Liver (tissue), 9 donors: ENCODE measurements around the gene PDYN. TPM values are rescaled to one million over a fixed set of nuclear protein-coding genes. Genes with fewer than 3 reads are reported as not detected.

Experiments used
- DNase-seq: peaks from one replicate; pipeline ENCODE4 v3.0.0-alpha.2; 2017; ENCODE audit warnings: low spot score
- H3K27ac ChIP-seq, 2 donors: one replicate each; pipeline ENCODE4 v1.7.0; 2013; ENCODE audit warnings: inconsistent platforms in 2 of 2, low read length in 2 of 2, control low read depth in 1 of 2, low read depth in 1 of 2, mild to moderate bottlenecking in 1 of 2
- H3K27me3 ChIP-seq, 4 donors: one replicate each; pipeline versions ENCODE4 v1.6.1 to v1.7.0; 2013; ENCODE audit warnings: low read length in 3 of 4, inconsistent platforms in 1 of 4, mild to moderate bottlenecking in 1 of 4, moderate library complexity in 1 of 4; ENCODE audit not compliant: control insufficient read depth in 4 of 4, insufficient read depth in 4 of 4
- H3K36me3 ChIP-seq, 4 donors: one replicate each; pipeline versions ENCODE4 v1.6.1 to v1.7.0; 2013; ENCODE audit warnings: low read length in 3 of 4, mild to moderate bottlenecking in 3 of 4, low read depth in 1 of 4, moderate library complexity in 1 of 4; ENCODE audit not compliant: control insufficient read depth in 4 of 4, insufficient read depth in 3 of 4
- H3K4me1 ChIP-seq, 4 donors: one replicate each; pipeline versions ENCODE4 v1.6.1 to v1.7.0; 2013; ENCODE audit warnings: low read length in 3 of 4, mild to moderate bottlenecking in 3 of 4, moderate library complexity in 1 of 4; ENCODE audit not compliant: control insufficient read depth in 4 of 4, insufficient read depth in 4 of 4
- H3K4me3 ChIP-seq, 3 donors: one replicate each; pipeline versions ENCODE4 v1.6.1 to v1.7.0; 2013; ENCODE audit warnings: low read length in 3 of 3, control low read depth in 1 of 3, low read depth in 1 of 3, mild to moderate bottlenecking in 1 of 3
- H3K9ac ChIP-seq, 2 donors: one replicate each; pipeline ENCODE4 v1.7.0; 2013; ENCODE audit warnings: low read length in 2 of 2, mild to moderate bottlenecking in 2 of 2, moderate library complexity in 2 of 2, control low read depth in 1 of 2, low read depth in 1 of 2
- H3K9me3 ChIP-seq, 4 donors: one replicate each; pipeline versions ENCODE4 v1.6.1 to v1.7.0; 2013; ENCODE audit warnings: low read length in 3 of 4; ENCODE audit not compliant: control insufficient read depth in 4 of 4
- ATF3 ChIP-seq: IDR thresholded peaks from 2 replicates; pipeline ENCODE4 v1.6.1; 2016; ENCODE audit warnings: antibody characterized with exemption
- FOXA1 ChIP-seq: IDR thresholded peaks from 2 replicates; pipeline ENCODE4 v1.6.1; 2016; ENCODE audit warnings: antibody characterized with exemption
- FOXA2 ChIP-seq: IDR thresholded peaks from 2 replicates; pipeline ENCODE4 v1.6.1; 2016; ENCODE audit warnings: antibody characterized with exemption
- GABPA ChIP-seq, 2 donors: IDR thresholded peaks in 1 of 2; conservative IDR thresholded peaks in 1 of 2; 2 replicates each; pipeline ENCODE4 v1.6.1; 2016; ENCODE audit warnings: antibody characterized with exemption in 2 of 2, mild to moderate bottlenecking in 1 of 2, moderate library complexity in 1 of 2
- HNF4A ChIP-seq, 2 donors: conservative IDR thresholded peaks; 2 replicates each; pipeline ENCODE4 v1.6.1; 2016; ENCODE audit warnings: antibody characterized with exemption in 2 of 2, mild to moderate bottlenecking in 2 of 2
- HNF4G ChIP-seq: IDR thresholded peaks from 2 replicates; pipeline ENCODE4 v1.6.1; 2016; ENCODE audit warnings: antibody characterized with exemption
- MAX ChIP-seq: IDR thresholded peaks from 2 replicates; pipeline ENCODE4 v1.6.1; 2016; ENCODE audit warnings: antibody characterized with exemption
- NR2F2 ChIP-seq: IDR thresholded peaks from 2 replicates; pipeline ENCODE4 v1.6.1; 2016; ENCODE audit warnings: antibody characterized with exemption
- RAD21 ChIP-seq, 2 donors: IDR thresholded peaks; 2 replicates each; pipeline ENCODE4 v1.6.1; 2016; ENCODE audit warnings: antibody characterized with exemption in 2 of 2, mild to moderate bottlenecking in 2 of 2
- RXRA ChIP-seq, 2 donors: IDR thresholded peaks; 2 replicates each; pipeline ENCODE4 v1.6.1; 2017 to 2018; ENCODE audit warnings: antibody characterized with exemption in 2 of 2, mild to moderate bottlenecking in 1 of 2
- SP1 ChIP-seq: IDR thresholded peaks from 2 replicates; pipeline ENCODE4 v1.6.1; 2018; ENCODE audit warnings: antibody characterized with exemption, mild to moderate bottlenecking
- TAF1 ChIP-seq: conservative IDR thresholded peaks from 2 replicates; pipeline ENCODE4 v1.6.1; 2016; ENCODE audit warnings: antibody characterized with exemption, mild to moderate bottlenecking
- YY1 ChIP-seq: IDR thresholded peaks from 2 replicates; pipeline ENCODE4 v1.6.1; 2016; ENCODE audit warnings: antibody characterized with exemption, mild to moderate bottlenecking
- WGBS: extraction: QIAGEN DNeasy Blood & Tissue Kit; methylation state at CpG from one replicate; pipeline ENCODE4 v1.1.7; 2013; 5-methylcytosine and 5-hydroxymethylcytosine counted together
- polyA plus RNA-seq, 2 donors: library from polyadenylated mRNA; stranded (reverse) in 1 of 2; unstranded in 1 of 2; fragments of 200-250 nt in 1 of 2; fragments of >200 nt in 1 of 2; fragmentation: Nextera tagmentation in 1 of 2; extraction: Ambion mirVana in 1 of 2; gene quantifications; one replicate each; pipeline versions ENCODE4 v1.2.1 to v1.2.3, GENCODE V29; 2013 to 2015
- total RNA-seq, 2 donors: library from RNA; depleted of rRNA; stranded (reverse); fragments of >200 nt; gene quantifications; one replicate each; pipeline ENCODE4 v1.2.3, GENCODE V29; 2014
- TF ChIP-seq, protein P1 (sequence below): fragments of 150-350 bp; IDR thresholded peaks from 2 replicates; pipeline ENCODE4 v1.5.1; 2017; ENCODE audit warnings: improper control_type of control experiment, low read depth, low read length; ENCODE audit not compliant: missing input control
- TF ChIP-seq, protein P2 (sequence below): IDR thresholded peaks from 2 replicates; pipeline ENCODE4 v1.6.1; 2016; ENCODE audit warnings: antibody characterized with exemption, mild to moderate bottlenecking
- donor health status: healthy.
- donor health status: healthy.
- donor health status: healthy.
- donor health status: healthy.
- donor health status: healthy.

Gene PDYN
- total and polyA plus RNA-seq, 4 donors = not detected

DNA sequence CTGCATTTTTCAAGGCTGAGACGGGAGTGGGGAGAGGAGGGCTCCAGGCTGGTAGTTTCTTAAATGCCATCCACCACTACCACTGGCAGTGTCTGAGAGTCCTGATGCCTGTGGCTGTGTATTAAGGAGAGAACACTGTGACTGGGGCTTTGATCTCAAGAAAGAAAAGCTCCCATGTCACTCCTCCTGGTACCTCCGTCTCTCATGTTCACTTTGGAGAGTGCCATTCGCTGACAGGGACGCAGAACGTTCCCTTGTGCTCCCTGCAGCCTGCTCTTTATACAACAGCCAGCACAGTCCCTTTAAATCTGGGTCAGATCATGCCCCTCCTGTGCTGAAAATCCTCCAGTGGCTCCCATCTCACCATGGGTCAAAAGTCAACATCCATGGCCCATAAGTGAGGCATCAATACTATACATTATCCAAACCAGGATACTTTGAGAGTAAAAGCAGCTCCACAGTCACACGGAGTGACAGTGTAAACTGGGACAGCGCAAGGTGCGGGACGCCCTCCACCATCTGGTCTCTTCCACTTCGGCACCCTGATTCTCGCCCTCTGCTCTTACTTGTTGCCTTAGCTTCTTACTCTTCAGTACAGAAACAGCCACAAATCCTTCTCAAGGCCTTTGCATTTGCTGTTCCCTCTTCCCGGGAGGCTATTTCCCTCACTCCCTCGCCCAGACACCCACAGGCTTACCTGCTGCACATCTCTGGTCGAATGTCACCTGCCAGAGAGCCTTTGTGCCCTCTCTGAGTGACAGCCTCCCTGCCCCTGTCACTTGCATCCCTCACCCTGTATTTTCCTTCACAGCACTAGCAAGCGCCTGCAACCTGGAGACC lies 20.0 kb downstream of the PDYN start (continued):
- TF ChIP-seq, protein P1, sequence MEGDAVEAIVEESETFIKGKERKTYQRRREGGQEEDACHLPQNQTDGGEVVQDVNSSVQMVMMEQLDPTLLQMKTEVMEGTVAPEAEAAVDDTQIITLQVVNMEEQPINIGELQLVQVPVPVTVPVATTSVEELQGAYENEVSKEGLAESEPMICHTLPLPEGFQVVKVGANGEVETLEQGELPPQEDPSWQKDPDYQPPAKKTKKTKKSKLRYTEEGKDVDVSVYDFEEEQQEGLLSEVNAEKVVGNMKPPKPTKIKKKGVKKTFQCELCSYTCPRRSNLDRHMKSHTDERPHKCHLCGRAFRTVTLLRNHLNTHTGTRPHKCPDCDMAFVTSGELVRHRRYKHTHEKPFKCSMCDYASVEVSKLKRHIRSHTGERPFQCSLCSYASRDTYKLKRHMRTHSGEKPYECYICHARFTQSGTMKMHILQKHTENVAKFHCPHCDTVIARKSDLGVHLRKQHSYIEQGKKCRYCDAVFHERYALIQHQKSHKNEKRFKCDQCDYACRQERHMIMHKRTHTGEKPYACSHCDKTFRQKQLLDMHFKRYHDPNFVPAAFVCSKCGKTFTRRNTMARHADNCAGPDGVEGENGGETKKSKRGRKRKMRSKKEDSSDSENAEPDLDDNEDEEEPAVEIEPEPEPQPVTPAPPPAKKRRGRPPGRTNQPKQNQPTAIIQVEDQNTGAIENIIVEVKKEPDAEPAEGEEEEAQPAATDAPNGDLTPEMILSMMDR = no peak
- no peak for TF ChIP-seq RXRA (IDR thresholded peaks at IDR 0.05)
- TF ChIP-seq YY1 = no peak
- no peak for TF ChIP-seq NR2F2
- no peak for TF ChIP-seq TAF1
- no peak for TF ChIP-seq RAD21 (IDR thresholded peaks at IDR 0.05)
- TF ChIP-seq FOXA2 = no peak
- TF ChIP-seq HNF4G = no peak
- no peak for TF ChIP-seq ATF3

DNA sequence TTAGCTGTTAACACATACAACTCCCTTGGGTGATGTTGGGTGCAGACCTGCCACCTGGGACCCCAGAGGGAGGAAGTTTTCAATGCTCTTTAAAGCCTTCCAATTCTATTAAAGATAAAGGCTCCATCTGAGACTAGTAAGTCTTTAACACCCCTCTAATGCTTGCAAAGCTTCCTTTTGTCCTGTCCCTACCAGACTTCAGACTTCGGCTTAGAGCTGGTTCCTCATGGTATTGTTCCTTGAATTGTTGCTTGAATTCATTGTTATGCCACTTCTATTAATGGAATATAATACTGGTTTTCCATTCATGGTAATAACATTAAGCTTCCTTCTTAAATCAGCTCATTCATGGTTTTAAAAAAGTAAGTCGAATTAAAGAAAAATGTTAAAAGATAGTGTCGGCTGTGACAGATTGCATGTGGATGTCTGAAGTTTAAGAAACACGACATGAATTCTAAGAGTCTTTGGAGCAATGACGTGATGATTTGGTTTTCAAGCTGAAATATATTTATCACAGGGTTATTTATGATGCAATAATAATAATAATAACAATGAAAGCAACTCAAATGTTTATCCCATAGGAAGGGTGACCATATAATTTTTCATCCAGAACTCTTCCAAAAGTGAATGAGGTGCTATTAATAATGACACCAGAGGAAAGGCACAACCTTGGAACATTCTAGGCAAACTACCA lies 21.8 kb downstream of the PDYN start:
- no peak overlapping the region for H3K27ac ChIP-seq
- no peak overlapping the region for H3K9ac ChIP-seq
- H3K36me3 ChIP-seq = no peaks in the 10 kb centered on the region
- WGBS = 83% methylated on average over 5 of the region's 5 CpGs
- H3K4me1 ChIP-seq = no peaks in the 10 kb centered on the region
- no peaks in the 10 kb centered on the region for H3K9me3 ChIP-seq
- no peak for DNase-seq
- H3K4me3 ChIP-seq = no peak overlapping the region
- H3K27me3 ChIP-seq = no peaks in the 10 kb centered on the region
- TF ChIP-seq MAX = no peak
- no peak for TF ChIP-seq ATF3
- TF ChIP-seq TAF1 = no peak
- TF ChIP-seq, protein P2, sequence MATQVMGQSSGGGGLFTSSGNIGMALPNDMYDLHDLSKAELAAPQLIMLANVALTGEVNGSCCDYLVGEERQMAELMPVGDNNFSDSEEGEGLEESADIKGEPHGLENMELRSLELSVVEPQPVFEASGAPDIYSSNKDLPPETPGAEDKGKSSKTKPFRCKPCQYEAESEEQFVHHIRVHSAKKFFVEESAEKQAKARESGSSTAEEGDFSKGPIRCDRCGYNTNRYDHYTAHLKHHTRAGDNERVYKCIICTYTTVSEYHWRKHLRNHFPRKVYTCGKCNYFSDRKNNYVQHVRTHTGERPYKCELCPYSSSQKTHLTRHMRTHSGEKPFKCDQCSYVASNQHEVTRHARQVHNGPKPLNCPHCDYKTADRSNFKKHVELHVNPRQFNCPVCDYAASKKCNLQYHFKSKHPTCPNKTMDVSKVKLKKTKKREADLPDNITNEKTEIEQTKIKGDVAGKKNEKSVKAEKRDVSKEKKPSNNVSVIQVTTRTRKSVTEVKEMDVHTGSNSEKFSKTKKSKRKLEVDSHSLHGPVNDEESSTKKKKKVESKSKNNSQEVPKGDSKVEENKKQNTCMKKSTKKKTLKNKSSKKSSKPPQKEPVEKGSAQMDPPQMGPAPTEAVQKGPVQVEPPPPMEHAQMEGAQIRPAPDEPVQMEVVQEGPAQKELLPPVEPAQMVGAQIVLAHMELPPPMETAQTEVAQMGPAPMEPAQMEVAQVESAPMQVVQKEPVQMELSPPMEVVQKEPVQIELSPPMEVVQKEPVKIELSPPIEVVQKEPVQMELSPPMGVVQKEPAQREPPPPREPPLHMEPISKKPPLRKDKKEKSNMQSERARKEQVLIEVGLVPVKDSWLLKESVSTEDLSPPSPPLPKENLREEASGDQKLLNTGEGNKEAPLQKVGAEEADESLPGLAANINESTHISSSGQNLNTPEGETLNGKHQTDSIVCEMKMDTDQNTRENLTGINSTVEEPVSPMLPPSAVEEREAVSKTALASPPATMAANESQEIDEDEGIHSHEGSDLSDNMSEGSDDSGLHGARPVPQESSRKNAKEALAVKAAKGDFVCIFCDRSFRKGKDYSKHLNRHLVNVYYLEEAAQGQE = no peak
- TF ChIP-seq GABPA (IDR thresholded peaks at IDR 0.05 in 1 of 2, conservative IDR thresholded peaks at IDR 0.05 in 1 of 2) = no peak
- no peak for TF ChIP-seq SP1
- TF ChIP-seq HNF4A (conservative IDR thresholded peaks at IDR 0.05) = no peak
- TF ChIP-seq RXRA (IDR thresholded peaks at IDR 0.05) = no peak
- TF ChIP-seq FOXA1 = no peak
- no peak for TF ChIP-seq RAD21 (IDR thresholded peaks at IDR 0.05)
- TF ChIP-seq, protein P1 = no peak
- TF ChIP-seq FOXA2 = no peak
